Measurements from ENCODE around the gene ABRACL. TPM values are rescaled to one million over a fixed set of nuclear protein-coding genes. Genes with fewer than 3 reads are reported as not detected.

ABRACL gene, protein sequence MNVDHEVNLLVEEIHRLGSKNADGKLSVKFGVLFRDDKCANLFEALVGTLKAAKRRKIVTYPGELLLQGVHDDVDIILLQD
- 10 to 100 TPM; 36.2 to 98.5 (median 92.3) TPM for total RNA-seq
- long read RNA-seq, donor 1, transcript ABRACL-201 (3 exons, 845 nt), result major isoform, 15 of 19 reads
- long read RNA-seq, donor 1, partial matches to known transcripts, result 0 of 19 reads
- long read RNA-seq, donor 1, other reads (novel, unspliced or antisense), result 4 of 19 reads
- long read RNA-seq, donor 2, transcript ABRACL-201 (3 exons, 845 nt), result major isoform, 70 of 80 reads
- long read RNA-seq, donor 2, partial matches to known transcripts, result 2 of 80 reads
- long read RNA-seq, donor 2, other reads (novel, unspliced or antisense), result 8 of 80 reads

DNA sequence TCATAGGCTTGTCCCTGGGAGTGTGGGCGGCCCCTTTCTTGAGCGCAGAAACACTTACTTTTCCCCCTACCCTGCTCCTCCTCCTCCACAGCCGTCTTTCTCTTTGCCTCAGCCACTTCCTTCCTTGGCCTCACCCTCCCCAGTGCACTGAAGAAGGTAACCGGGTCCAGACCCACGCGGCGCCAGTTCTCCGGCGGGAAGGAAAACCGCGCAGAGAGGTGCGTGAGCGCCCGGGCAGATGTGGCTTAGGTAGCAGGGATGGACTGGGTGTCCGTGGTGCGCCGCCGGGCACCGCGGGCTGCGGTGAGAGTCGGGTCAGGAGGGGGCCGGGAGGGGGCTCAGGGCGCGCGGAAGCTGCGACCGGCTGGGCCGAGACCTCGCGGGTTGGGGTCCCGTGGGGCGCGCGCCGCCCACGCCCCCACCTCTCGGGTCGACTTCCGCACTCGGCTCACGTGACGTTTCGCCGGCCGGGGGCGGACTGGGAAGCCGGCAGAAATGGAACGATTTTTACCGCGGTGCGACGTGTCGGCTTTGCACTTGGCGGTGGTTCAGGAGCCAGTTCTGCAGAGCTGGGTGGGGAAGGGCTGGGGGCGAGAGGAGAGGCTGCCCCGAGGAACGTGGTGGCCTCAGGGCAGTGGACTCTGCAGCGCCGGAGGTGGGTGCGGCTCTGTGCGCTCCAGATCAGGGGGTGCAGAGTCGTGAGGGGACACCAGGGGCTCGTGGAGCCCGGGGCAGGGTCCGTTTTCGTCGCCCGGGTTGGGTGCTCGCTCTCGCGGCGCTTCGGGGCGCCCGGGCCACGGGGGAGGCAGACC, at the start of gene ABRACL:
Gene ABRACL (plus strand): TSS at position 88 of the 812 bp plus-strand sequence. CDS start 5,416 bp downstream, outside the sequence.
- Histone ChIP-seq H3K9me3 (no peaks in the 10 kb centered on the region), H3K4me1 (ENCODE audit: low read depth) (no peaks in the 10 kb centered on the region), H3K36me3 (ENCODE audit: low read depth) (no peaks in the 10 kb centered on the region), H3K4me3 (peak within 1 kb of the TSS; percentile 94)
- ATAC-seq (peak; percentile 82), DNase-seq (peak; percentile 79 to 85 (median 82))
- intact Hi-C loops (cut with DNase I, micrococcal nuclease), result no loop called here
- TF ChIP-seq, protein P1, sequence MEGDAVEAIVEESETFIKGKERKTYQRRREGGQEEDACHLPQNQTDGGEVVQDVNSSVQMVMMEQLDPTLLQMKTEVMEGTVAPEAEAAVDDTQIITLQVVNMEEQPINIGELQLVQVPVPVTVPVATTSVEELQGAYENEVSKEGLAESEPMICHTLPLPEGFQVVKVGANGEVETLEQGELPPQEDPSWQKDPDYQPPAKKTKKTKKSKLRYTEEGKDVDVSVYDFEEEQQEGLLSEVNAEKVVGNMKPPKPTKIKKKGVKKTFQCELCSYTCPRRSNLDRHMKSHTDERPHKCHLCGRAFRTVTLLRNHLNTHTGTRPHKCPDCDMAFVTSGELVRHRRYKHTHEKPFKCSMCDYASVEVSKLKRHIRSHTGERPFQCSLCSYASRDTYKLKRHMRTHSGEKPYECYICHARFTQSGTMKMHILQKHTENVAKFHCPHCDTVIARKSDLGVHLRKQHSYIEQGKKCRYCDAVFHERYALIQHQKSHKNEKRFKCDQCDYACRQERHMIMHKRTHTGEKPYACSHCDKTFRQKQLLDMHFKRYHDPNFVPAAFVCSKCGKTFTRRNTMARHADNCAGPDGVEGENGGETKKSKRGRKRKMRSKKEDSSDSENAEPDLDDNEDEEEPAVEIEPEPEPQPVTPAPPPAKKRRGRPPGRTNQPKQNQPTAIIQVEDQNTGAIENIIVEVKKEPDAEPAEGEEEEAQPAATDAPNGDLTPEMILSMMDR (IDR thresholded peaks at IDR 0.05), result no peak

DNA sequence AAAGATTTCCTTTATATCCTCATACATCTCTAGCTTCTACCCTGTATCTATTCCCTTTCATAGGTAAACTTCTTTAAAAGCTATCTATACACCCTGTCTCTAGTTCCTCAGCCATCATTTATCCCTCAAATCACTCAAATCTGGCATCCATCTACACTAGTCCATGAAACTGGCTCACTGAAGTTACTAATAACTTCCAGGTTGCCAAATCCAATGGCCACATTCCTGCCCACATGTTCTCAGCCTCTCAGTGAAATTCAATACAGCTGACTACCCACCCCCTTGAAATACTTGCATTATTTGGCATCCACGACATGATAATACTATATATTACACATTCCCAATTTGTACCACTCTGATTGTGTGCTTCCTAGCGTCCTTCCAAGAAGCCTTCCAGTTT, 49.2 kb upstream of the ABRACL start:
- ATAC-seq, result no peak
- intact Hi-C loops (cut with DNase I, micrococcal nuclease), result no loop called here
- DNase-seq, result no peak
- Histone ChIP-seq H3K4me1 (ENCODE audit: low read depth) (peaks cover 9% of the 10 kb centered on the region), H3K9me3 (no peaks in the 10 kb centered on the region), H3K4me3 (no peak overlapping the region), H3K36me3 (ENCODE audit: low read depth) (no peaks in the 10 kb centered on the region)
- TF ChIP-seq, protein P1 (IDR thresholded peaks at IDR 0.05), result no peak

DNA sequence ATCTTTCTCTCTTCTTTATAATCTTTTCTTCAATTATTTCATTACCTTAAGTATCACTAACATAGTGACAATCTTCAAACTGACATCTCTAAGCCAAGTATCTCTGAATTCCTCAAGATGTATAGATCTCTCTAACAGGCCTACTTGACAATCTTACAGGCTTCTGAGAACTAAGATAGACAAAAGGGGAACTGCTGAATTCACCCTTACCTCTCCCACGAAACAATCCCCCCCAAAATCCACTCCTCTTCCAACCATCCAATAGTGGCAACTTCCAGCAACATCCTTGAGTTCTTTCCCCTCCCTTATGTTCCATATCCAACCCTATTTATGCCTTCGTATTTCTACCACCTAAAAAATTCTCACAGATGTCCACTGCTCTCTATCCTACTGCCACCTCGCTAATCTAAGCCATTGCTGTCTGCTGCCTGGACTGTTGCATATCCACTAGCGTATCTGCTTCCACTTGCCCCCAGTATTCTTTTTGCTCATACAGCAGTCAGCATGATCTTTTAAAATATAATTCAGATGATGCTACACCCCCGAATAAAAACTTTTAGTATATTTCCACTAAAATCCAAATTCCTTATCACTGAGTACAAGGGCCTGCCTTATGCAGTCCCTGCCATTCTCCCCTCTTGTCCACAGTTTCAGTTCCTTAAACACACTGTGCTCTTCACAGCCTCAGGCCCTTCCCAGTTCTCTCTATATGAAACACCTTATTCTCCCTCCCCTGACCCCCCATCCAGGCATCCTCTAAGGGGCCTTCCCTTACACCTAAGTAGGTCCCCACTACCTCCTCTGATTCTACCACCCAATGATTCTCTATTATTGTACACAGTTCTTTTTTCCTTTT, 48.5 kb upstream of the ABRACL start:
- Histone ChIP-seq H3K9me3 (no peaks in the 10 kb centered on the region), H3K4me3 (no peak overlapping the region), H3K4me1 (ENCODE audit: low read depth) (peaks cover 12% of the 10 kb centered on the region), H3K36me3 (ENCODE audit: low read depth) (no peaks in the 10 kb centered on the region)
- ATAC-seq, result no peak
- no peak for DNase-seq
- TF ChIP-seq, protein P1 (IDR thresholded peaks at IDR 0.05), result no peak
- intact Hi-C loops (cut with DNase I, micrococcal nuclease), result no loop called here

DNA sequence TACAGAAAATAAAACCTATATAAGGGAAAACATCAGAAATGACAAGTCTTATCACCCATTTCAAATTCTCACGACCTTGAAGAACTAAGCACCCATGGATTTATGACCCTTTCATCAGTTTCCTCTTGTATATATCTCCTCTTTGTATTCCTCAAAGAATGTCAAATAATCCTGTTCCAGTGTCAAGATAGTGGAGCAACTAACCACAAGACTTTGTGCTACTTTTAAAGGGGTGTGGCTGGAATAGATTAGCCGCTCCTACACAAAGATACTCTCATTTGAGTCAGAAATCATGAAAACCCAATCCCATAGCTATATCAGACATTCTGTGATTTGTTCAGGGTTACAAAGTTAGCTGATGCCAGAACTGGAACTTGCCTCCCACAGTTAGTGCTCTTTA, 47.1 kb upstream of the ABRACL start:
- intact Hi-C loops (cut with DNase I, micrococcal nuclease), result no loop called here
- ATAC-seq (no peak), DNase-seq (no peak)
- H3K4me1 ChIP-seq (ENCODE audit: low read depth), result peaks cover 13% of the 10 kb centered on the region
- TF ChIP-seq, protein P1 (IDR thresholded peaks at IDR 0.05), result no peak
- H3K9me3 ChIP-seq, result no peaks in the 10 kb centered on the region
- no peak overlapping the region for H3K4me3 ChIP-seq
- H3K36me3 ChIP-seq (ENCODE audit: low read depth), result no peaks in the 10 kb centered on the region

DNA sequence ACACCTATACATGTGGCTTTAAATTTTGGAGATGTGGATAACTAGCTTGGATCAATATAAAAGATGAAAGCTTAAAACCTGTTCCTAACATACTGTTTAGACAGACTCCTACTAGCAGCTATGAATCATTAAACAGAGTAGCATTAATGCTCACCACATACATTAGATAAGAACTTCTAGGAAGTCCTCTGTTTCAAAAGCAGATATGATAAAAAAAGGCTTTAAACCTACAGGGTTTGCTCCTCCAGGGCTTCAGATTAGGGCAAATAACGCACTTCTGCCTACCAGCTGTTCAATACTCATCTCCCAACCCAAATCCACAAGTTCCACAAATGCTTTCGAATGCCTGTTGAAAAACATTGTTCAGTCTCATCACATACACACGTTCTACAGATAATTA, 42.0 kb upstream of the ABRACL start:
- peaks cover 22% of the 10 kb centered on the region for H3K4me1 ChIP-seq (ENCODE audit: low read depth)
- DNase-seq, result no peak
- TF ChIP-seq, protein P1 (IDR thresholded peaks at IDR 0.05), result no peak
- peak overlapping the region; percentile 91 for H3K4me3 ChIP-seq
- no peaks in the 10 kb centered on the region for H3K36me3 ChIP-seq (ENCODE audit: low read depth)
- H3K9me3 ChIP-seq, result no peaks in the 10 kb centered on the region
- intact Hi-C loops (cut with DNase I, micrococcal nuclease), result no loop called here
- no peak for ATAC-seq

Measured in mucosa of descending colon (tissue), 3 donors.